ENCODE measurements around the gene CBX8. TPM values are rescaled to one million over a fixed set of nuclear protein-coding genes. Genes with fewer than 3 reads are reported as not detected.

Gene CBX8
- total and polyA plus RNA-seq, 2 of the 13 experiments (the other 11 are each of a cell fraction or from before 2014, with no cell fraction given), result 0.34 to 12.6 TPM

GRCh38 chr17:79802736-79803420, 6.0 kb upstream of the CBX8 start (continued):
- TF ChIP-seq ZNF740 (CRISPR knock-in tag; IDR thresholded peaks at IDR 0.05) (0 out of 2 replicates have a peak, but pooled peaks have one; percentile 58), ZNF101 (CRISPR knock-in tag; IDR thresholded peaks at IDR 0.05; ENCODE audit: borderline replicate concordance, low read depth) (no peak), MTA1 (CRISPR knock-in tag; IDR thresholded peaks at IDR 0.05; ENCODE audit: borderline replicate concordance) (peak; percentile 0; the same call in 1 of the 2 replicates), GLMP (CRISPR knock-in tag; IDR thresholded peaks at IDR 0.05; ENCODE audit: borderline replicate concordance) (no peak), EHMT2 (IDR thresholded peaks at IDR 0.05; ENCODE audit: borderline replicate concordance, low read depth, low read length) (no peak), SNAPC5 (CRISPR knock-in tag; IDR thresholded peaks at IDR 0.05; ENCODE audit: borderline replicate concordance) (no peak), GABPB1 (CRISPR knock-in tag; IDR thresholded peaks at IDR 0.05) (peak; percentile 22; the same call in 1 of the 2 replicates), CEBPZ (IDR thresholded peaks at IDR 0.05; ENCODE audit: low read length) (no peak), HDAC1 (CRISPR knock-in tag; IDR thresholded peaks at IDR 0.05) (peak; percentile 56), E2F2 (CRISPR knock-in tag; IDR thresholded peaks at IDR 0.05; ENCODE audit: borderline replicate concordance) (no peak), ZFY (CRISPR knock-in tag; IDR thresholded peaks at IDR 0.05) (peak; percentile 50; the same call in 1 of the 2 replicates), ELF1 (CRISPR knock-in tag; IDR thresholded peaks at IDR 0.05) (no peak), ZMYM2 (CRISPR knock-in tag; IDR thresholded peaks at IDR 0.05) (no peak), HOXA3 (CRISPR knock-in tag; IDR thresholded peaks at IDR 0.05) (peak; percentile 6; the same call in 1 of the 2 replicates), PHF21A (CRISPR knock-in tag; IDR thresholded peaks at IDR 0.05) (peak; percentile 39; the same call in 1 of the 2 replicates), ZNF44 (CRISPR knock-in tag; IDR thresholded peaks at IDR 0.05) (no peak), ZNF773 (CRISPR knock-in tag; IDR thresholded peaks at IDR 0.05; ENCODE audit: borderline replicate concordance) (no peak), RNF219 (CRISPR knock-in tag; IDR thresholded peaks at IDR 0.05) (no peak), ARNT2 (CRISPR knock-in tag; IDR thresholded peaks at IDR 0.05; ENCODE audit: low read depth) (no peak), SSRP1 (CRISPR knock-in tag; IDR thresholded peaks at IDR 0.05) (no peak), ZSCAN30 (CRISPR knock-in tag; IDR thresholded peaks at IDR 0.05) (no peak), ZFX (CRISPR knock-in tag; IDR thresholded peaks at IDR 0.05; ENCODE audit: low read depth) (peak; percentile 33; the same call in 1 of the 2 replicates)

Data from HepG2 (cell line).